Fibroblast of pulmonary artery (primary cell): Measurements from ENCODE around the gene SYCE1.
"Not testable (repeated sequence)": the region's sequence is repeated elsewhere in the genome, so short reads cannot be mapped to it uniquely, and the experiment has no call there.

Experiments used
- DNase-seq: peaks from one replicate; pipeline ENCODE4 v3.0.0-alpha.2; 2010; ENCODE audit warnings: low read depth
- H3K4me3 ChIP-seq: replicated peaks from 2 replicates; pipeline ENCODE4 v1.5.1; 2011; ENCODE audit warnings: low read depth, mild to moderate bottlenecking, control low read depth, low read length, moderate library complexity
- TF ChIP-seq, protein P1 (sequence below): IDR thresholded peaks from 2 replicates; pipeline ENCODE4 v1.5.1; 2011; ENCODE audit warnings: mild to moderate bottlenecking, control low read depth, low read length, inconsistent platforms; ENCODE audit errors: missing control alignments

SYCE1 gene

GRCh38 chr10:133592716-133593115, 27.3 kb upstream of the SYCE1 start:
- TF ChIP-seq, protein P1, sequence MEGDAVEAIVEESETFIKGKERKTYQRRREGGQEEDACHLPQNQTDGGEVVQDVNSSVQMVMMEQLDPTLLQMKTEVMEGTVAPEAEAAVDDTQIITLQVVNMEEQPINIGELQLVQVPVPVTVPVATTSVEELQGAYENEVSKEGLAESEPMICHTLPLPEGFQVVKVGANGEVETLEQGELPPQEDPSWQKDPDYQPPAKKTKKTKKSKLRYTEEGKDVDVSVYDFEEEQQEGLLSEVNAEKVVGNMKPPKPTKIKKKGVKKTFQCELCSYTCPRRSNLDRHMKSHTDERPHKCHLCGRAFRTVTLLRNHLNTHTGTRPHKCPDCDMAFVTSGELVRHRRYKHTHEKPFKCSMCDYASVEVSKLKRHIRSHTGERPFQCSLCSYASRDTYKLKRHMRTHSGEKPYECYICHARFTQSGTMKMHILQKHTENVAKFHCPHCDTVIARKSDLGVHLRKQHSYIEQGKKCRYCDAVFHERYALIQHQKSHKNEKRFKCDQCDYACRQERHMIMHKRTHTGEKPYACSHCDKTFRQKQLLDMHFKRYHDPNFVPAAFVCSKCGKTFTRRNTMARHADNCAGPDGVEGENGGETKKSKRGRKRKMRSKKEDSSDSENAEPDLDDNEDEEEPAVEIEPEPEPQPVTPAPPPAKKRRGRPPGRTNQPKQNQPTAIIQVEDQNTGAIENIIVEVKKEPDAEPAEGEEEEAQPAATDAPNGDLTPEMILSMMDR: no peak
- DNase-seq: no peak
- H3K4me3 ChIP-seq: no peak overlapping the region

DNA sequence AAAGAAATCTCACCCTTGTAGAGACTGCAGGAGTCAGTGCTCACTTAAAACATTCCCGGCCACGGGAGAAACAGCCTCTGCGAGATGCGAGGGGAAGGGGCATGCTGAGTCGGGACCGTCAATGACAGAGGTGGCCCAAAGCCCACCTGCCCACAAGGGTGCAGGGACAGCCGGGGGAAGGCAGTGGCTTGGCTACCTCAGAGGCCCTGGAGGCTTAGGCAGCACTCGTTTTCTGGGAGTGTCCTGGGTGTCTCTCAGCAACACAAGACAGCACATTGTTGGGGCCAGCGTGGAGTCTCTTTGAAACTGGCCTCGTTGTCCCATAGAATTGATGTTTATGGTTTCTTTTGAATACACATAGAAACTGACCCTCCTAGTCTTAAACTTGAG, 25.6 kb upstream of the SYCE1 start:
- TF ChIP-seq, protein P1: no peak
- no peak for DNase-seq
- H3K4me3 ChIP-seq: no peak overlapping the region

GRCh38 chr10:133590226-133590969, 25.0 kb upstream of the SYCE1 start:
- no peak overlapping the region for H3K4me3 ChIP-seq
- DNase-seq: no peak
- TF ChIP-seq, protein P1: no peak

DNA sequence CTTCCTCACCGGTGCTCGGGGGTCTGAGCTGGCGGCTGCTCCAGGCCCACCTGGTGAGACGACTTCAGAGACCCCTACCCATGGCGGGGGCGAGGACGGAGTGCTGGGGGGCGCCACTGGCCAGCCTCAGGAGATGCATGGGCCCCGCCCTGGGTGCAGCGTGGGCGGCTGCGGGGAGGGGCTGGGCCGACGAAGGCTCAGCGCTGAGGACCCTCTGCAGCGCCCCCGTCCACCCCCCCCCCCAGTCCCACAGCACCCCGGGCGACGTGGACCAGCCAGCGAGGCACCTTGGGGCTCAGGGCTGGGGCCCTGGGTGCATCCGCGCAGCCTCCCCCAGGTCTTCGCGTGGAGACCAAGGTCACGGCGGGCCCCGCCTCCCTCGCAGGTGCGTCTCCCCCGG, 11.7 kb upstream of the SYCE1 start:
- not testable (repeated sequence) for H3K4me3 ChIP-seq, DNase-seq

DNA sequence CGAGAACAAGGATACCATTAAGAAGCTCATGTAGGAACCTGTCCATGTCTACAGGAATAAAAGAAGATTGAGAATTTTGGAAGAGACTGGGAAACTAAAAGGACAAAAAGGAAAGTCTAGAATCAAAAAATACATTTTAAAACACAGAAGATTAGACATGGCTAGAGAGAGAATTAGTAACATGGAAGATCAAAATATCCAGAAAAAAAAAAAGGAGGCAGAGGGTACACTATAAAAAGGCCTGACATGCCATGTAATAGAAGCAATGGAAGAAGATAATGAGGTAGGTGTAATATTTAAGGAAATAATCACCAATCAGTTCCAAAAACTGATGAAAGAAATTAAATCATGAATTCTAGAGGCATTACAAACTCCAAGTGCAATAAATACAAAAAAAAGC, 8.1 kb upstream of the SYCE1 start:
- DNase-seq: not testable (repeated sequence)

DNA sequence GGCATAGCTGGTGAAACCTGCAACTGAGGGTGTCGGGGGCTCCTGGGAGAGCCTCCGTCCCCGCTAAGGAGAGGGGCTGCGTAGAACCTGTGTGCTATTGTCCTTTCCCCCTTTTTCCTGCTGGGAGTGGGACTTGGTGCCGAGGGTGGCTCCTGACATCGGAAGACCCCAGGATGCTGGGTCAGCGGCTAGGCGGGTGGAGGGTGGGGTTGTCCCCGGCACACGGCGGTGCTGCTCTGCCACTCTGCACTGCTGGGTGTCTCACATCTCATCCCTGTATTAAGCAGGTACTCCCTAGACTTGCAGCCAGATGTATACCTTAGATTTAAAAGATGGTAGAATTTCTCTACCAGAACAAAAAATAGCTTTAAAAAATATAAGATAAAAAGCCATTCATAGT, 6.7 kb upstream of the SYCE1 start:
- H3K4me3 ChIP-seq, DNase-seq: not testable (repeated sequence)

More for the DNA sequence above, 8.1 kb upstream of the SYCE1 start:
- H3K4me3 ChIP-seq: not testable (repeated sequence)

GRCh38 chr10:133569801-133570200, 4.4 kb upstream of the SYCE1 start:
- not testable (repeated sequence) for DNase-seq, H3K4me3 ChIP-seq

- not testable (repeated sequence) for H3K4me3 ChIP-seq, DNase-seq
Observed at GRCh38 chr10:133568831-133569527, 3.6 kb upstream of the SYCE1 start.

DNA sequence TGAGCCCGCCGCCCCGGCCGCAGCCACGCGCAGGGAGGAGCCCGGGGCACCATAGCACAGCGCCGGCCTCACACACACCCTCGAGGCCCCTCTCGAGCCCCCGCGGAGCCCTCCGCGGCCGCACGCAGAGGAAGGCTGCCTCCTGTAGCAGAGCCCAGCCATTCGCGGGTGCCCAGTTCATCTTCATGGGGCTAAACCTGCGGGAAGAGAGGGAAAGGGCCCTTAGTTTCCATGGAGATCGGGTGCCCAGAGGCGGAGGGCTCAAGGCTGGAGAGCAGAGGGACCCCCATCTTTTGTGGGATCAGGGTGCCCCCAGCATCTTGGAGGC, 2.9 kb upstream of the SYCE1 start:
- no peak for DNase-seq
- no peak overlapping the region for H3K4me3 ChIP-seq
- TF ChIP-seq, protein P1: no peak
